HTR-8/SVneo (cell line): ENCODE measurements around the gene FUBP3.

Source experiments
- DNase-seq: peaks from one replicate; pipeline ENCODE4 v3.0.0; 2011; ENCODE audit warnings: low spot score, mixed read lengths; ENCODE audit not compliant: insufficient read length
- FAIRE-seq: peaks from 2 replicates; lab custom pipeline; 2011; peaks lifted over from hg19 to GRCh38; lab: Jason Lieb, UNC

Gene FUBP3

GRCh38 chr9:130632081-130632710, 52.8 kb downstream of the FUBP3 start:
- DNase-seq (no peak), FAIRE-seq (no peak)

DNA sequence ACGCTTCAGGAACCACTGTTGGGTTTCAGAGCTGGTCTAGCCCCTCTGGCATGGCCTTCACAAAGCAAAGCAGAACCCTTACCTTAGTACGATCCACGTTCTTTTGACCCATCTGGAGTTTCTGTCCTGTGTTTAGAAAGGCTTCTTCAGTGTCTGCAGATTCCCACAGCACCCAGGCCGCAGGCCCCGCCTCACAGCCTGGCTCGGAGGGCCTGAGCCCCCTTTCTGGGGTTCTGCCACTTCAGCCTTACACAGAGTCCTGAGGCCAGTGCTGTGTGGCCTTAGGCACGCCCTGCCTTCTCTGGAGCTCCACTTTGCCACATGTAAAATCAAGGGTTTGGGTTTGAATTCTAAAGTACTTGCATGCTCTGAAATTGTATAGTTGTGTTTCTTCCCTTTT, 53.5 kb downstream of the FUBP3 start:
- FAIRE-seq (no peak), DNase-seq (no peak)

- DNase-seq = no peak
- FAIRE-seq = no peak
These were observed 54.2 kb downstream of the FUBP3 start for GRCh38 chr9:130633336-130634190.

GRCh38 chr9:130634191-130634768, 54.9 kb downstream of the FUBP3 start:
- FAIRE-seq = no peak
- DNase-seq = no peak

GRCh38 chr9:130634801-130635200, 55.4 kb downstream of the FUBP3 start:
- no peak for FAIRE-seq
- no peak for DNase-seq

DNA sequence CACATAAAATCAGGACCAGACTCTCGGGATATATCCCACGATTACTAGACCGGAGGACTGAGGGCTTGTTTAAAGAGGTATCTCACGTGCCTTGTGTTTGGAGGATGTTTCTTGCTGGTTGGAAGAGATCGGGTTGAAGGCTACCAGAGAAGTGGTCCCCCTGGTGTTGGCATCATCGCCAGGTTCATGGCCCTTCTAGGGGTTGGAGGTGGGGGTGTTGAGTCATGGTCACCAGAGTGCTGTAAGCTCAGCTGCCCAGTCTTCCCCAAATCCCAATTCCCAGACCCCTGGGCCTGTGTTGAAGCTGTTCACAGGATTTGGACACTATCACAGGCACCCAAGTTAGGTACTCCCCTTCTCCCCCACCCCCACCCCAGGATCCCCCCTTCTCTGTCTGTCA, 55.9 kb downstream of the FUBP3 start:
- no peak for FAIRE-seq

GRCh38 chr9:130635721-130636647, 56.6 kb downstream of the FUBP3 start:
- DNase-seq (no peak), FAIRE-seq (no peak)

More for the DNA sequence above, 55.9 kb downstream of the FUBP3 start:
- no peak for DNase-seq

- DNase-seq (no peak), FAIRE-seq (no peak)
These were observed 57.3 kb downstream of the FUBP3 start for GRCh38 chr9:130636648-130637020.

DNA sequence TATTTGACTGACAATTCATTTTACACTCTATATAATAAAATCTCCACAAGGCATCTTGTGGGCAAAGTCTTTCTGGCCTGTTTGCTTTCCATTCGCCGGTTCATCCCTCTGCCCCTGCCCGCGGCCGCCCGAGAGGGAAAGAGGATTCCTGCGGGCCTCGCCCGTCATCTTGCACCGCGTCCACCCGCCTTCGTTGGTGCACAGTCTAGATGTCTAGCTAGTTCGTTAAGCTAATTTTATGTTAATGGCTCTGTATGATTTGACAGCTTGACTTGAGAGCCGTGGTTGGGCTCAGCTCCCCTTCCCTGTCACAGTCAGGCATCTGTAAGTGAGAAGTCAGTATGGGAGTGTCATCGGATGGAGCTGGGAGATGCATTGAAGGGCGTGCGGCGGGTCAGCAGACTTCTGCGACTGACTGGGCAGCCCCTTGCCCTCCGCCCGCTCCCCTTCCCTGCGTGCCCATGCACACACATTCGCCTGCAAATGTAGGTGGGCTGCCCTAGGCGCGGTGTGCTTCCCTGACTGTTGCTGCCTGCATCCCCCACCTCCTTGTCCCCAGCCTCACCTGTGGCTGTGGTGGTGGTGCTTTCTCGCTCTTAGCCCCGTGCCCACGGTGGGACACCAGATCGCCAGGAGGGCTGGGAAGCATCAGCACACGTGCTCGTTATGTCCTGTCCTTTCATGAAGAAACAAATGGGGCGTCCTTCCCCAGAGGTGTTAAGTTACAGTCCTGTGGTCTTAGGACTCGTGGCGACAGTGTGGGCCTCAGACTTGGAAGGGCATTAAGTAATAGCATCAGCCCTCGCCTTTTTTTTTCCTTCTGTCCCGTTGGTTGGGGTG, 59.1 kb downstream of the FUBP3 start:
- DNase-seq = no peak
- no peak for FAIRE-seq

- DNase-seq (no peak), FAIRE-seq (no peak)
These were observed 59.9 kb downstream of the FUBP3 start for GRCh38 chr9:130639124-130639765.

GRCh38 chr9:130639866-130640555, 60.6 kb downstream of the FUBP3 start:
- FAIRE-seq (no peak), DNase-seq (no peak)

DNA sequence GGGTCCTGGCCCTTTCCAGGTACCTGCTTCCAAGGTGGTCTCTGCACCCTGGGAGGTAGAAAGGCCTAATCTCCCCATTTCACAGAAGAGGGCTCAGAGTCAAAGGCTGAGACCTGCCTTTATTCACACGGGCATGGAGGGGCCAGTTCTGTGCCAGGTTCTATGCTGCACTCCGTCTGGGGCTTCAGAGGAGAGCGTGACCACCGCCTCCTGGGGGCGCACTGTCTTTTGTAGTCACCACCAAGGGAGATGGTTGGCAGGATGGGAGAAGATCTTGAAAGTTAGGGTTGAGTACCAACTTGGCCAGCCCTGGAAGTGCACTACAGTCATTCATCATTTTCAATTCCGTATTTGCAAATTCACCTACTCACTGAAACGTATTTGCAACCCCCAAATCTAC, 61.3 kb downstream of the FUBP3 start:
- DNase-seq (no peak), FAIRE-seq (no peak)

GRCh38 chr9:130642926-130643325, 63.5 kb downstream of the FUBP3 start:
- DNase-seq = no peak
- no peak for FAIRE-seq

GRCh38 chr9:130651221-130651620, 71.8 kb downstream of the FUBP3 start:
- DNase-seq (no peak), FAIRE-seq (no peak)

- FAIRE-seq (no peak), DNase-seq (no peak)
These were observed 72.4 kb downstream of the FUBP3 start for GRCh38 chr9:130651752-130652151.

GRCh38 chr9:130654879-130655278, 75.5 kb downstream of the FUBP3 start:
- DNase-seq (no peak), FAIRE-seq (no peak)

DNA sequence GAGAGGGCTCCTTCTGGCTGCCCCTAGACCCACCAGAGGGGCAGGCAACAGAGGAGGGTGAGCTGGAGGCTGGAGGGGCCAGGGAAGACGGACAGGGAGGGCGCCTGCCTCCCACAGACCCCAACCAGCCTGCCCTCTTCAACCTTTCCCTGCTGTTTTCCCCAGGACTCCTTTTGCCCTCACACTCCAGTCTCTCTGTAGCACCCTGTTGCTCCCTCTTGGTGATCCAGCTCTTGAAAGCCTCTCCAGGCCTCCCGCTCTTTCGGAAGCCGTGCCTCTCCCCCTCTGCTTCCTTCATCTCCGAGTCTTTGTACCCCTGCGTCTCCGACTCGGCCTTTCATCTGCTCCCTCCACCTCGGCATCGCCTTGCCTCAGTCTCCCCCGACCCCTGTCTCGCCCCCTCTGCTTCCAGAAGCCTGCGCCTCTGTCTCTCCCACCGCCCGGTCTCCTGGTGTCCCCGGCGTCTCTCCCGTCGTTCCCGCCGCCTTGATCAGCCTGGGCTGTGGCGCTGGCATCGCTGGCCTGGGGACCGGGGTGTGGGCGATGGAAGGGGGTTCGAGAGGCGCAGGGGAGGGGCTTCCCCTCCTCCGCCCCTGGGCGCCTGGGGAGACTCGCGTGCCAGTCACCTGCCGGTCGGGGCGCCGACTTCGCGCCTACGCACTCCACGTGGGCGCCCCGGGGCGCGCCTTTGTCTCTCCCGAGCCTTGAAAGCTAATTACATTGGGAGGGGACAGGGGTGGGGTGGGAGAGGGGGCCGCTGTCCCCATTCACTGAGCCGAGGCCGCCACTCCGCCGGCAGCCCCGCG, 79.7 kb downstream of the FUBP3 start:
- DNase-seq (no peak), FAIRE-seq (no peak)
